ENCODE measurements around the gene LRRC52. TPM values are rescaled to one million over a fixed set of nuclear protein-coding genes. Genes with fewer than 3 reads are reported as not detected.

LRRC52 gene
- total and polyA plus RNA-seq, 2 of the 8 experiments (the other 6 are each of a cell fraction or from before 2014, with no cell fraction given), result 0.05 TPM; not detected in 1

DNA sequence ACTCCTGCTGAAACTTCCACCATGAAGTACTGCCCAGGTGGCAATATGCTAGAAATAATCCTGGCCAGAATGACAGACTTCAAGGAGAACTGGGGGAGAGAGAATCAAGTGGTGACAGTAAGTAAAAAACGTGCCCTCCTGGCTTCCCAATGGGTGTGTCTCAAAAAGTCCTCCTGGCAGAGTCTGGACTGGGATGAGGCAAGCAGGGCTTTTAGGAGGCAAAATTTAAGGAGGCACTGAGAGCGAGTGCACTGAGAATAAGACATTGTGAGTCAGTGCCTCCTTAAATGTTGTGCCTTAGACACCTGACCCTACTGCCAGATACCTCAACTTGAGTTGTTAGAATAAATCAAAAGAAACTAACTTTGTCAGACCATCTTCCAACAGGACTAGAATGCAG is 2.2 kb downstream of the LRRC52 start (continued):
- TF ChIP-seq, protein P1, sequence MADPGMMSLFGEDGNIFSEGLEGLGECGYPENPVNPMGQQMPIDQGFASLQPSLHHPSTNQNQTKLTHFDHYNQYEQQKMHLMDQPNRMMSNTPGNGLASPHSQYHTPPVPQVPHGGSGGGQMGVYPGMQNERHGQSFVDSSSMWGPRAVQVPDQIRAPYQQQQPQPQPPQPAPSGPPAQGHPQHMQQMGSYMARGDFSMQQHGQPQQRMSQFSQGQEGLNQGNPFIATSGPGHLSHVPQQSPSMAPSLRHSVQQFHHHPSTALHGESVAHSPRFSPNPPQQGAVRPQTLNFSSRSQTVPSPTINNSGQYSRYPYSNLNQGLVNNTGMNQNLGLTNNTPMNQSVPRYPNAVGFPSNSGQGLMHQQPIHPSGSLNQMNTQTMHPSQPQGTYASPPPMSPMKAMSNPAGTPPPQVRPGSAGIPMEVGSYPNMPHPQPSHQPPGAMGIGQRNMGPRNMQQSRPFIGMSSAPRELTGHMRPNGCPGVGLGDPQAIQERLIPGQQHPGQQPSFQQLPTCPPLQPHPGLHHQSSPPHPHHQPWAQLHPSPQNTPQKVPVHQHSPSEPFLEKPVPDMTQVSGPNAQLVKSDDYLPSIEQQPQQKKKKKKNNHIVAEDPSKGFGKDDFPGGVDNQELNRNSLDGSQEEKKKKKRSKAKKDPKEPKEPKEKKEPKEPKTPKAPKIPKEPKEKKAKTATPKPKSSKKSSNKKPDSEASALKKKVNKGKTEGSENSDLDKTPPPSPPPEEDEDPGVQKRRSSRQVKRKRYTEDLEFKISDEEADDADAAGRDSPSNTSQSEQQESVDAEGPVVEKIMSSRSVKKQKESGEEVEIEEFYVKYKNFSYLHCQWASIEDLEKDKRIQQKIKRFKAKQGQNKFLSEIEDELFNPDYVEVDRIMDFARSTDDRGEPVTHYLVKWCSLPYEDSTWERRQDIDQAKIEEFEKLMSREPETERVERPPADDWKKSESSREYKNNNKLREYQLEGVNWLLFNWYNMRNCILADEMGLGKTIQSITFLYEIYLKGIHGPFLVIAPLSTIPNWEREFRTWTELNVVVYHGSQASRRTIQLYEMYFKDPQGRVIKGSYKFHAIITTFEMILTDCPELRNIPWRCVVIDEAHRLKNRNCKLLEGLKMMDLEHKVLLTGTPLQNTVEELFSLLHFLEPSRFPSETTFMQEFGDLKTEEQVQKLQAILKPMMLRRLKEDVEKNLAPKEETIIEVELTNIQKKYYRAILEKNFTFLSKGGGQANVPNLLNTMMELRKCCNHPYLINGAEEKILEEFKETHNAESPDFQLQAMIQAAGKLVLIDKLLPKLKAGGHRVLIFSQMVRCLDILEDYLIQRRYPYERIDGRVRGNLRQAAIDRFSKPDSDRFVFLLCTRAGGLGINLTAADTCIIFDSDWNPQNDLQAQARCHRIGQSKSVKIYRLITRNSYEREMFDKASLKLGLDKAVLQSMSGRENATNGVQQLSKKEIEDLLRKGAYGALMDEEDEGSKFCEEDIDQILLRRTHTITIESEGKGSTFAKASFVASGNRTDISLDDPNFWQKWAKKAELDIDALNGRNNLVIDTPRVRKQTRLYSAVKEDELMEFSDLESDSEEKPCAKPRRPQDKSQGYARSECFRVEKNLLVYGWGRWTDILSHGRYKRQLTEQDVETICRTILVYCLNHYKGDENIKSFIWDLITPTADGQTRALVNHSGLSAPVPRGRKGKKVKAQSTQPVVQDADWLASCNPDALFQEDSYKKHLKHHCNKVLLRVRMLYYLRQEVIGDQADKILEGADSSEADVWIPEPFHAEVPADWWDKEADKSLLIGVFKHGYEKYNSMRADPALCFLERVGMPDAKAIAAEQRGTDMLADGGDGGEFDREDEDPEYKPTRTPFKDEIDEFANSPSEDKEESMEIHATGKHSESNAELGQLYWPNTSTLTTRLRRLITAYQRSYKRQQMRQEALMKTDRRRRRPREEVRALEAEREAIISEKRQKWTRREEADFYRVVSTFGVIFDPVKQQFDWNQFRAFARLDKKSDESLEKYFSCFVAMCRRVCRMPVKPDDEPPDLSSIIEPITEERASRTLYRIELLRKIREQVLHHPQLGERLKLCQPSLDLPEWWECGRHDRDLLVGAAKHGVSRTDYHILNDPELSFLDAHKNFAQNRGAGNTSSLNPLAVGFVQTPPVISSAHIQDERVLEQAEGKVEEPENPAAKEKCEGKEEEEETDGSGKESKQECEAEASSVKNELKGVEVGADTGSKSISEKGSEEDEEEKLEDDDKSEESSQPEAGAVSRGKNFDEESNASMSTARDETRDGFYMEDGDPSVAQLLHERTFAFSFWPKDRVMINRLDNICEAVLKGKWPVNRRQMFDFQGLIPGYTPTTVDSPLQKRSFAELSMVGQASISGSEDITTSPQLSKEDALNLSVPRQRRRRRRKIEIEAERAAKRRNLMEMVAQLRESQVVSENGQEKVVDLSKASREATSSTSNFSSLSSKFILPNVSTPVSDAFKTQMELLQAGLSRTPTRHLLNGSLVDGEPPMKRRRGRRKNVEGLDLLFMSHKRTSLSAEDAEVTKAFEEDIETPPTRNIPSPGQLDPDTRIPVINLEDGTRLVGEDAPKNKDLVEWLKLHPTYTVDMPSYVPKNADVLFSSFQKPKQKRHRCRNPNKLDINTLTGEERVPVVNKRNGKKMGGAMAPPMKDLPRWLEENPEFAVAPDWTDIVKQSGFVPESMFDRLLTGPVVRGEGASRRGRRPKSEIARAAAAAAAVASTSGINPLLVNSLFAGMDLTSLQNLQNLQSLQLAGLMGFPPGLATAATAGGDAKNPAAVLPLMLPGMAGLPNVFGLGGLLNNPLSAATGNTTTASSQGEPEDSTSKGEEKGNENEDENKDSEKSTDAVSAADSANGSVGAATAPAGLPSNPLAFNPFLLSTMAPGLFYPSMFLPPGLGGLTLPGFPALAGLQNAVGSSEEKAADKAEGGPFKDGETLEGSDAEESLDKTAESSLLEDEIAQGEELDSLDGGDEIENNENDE (IDR thresholded peaks at IDR 0.05; ENCODE audit: insufficient replicate concordance, low read length), result no peak
- TF ChIP-seq SAP30 (IDR thresholded peaks at IDR 0.05; ENCODE audit: insufficient read depth, insufficient replicate concordance, low read length) (no peak), PHF8 (conservative IDR thresholded peaks at IDR 0.05; ENCODE audit: low read depth, low read length) (no peak), SP4 (IDR thresholded peaks at IDR 0.05; ENCODE audit: low read length) (no peak), SP2 (IDR thresholded peaks at IDR 0.05; ENCODE audit: low read length) (no peak), RAD21 (IDR thresholded peaks at IDR 0.05 in 1 of 2, conservative IDR thresholded peaks at IDR 0.05 in 1 of 2; ENCODE audit: low read depth in 2 of 2, low read length in 2 of 2) (no peak), BCL11A (IDR thresholded peaks at IDR 0.05; ENCODE audit: low read depth in 2 of 2, low read length in 2 of 2) (no peak), SIX5 (IDR thresholded peaks at IDR 0.05; ENCODE audit: low read depth, low read length) (no peak), NRF1 (IDR thresholded peaks at IDR 0.05; ENCODE audit: low read depth, low read length) (no peak), KDM4A (IDR thresholded peaks at IDR 0.05; ENCODE audit: low read depth, low read length, severe bottlenecking) (no peak), TBP (IDR thresholded peaks at IDR 0.05; ENCODE audit: low read depth, low read length) (no peak), TCF12 (IDR thresholded peaks at IDR 0.05; ENCODE audit: low read depth, low read length) (no peak)
